Adrenal gland (tissue), 5 donors: ENCODE data around the gene APOLD1.

Experiments used
- CTCF ChIP-seq, 6 experiments: fragments of 450-650 bp in 4 of 6; fragments of 200-600 bp in 2 of 6; sonication (generic) in 1 of 6; IDR thresholded peaks; 1 replicate in 5 of 6; 2 replicates in 1 of 6; pipeline versions ENCODE4 v1.5.1 to v1.8.0; 2016 to 2021; ENCODE audit warnings: antibody characterized with exemption in 6 of 6, mild to moderate bottlenecking in 2 of 6, moderate library complexity in 1 of 6
- POLR2A ChIP-seq, 2 donors: fragments of 450-650 bp; IDR thresholded peaks; one replicate each; pipeline ENCODE4 v1.6.1; 2017; ENCODE audit warnings: antibody characterized with exemption in 2 of 2, mild to moderate bottlenecking in 2 of 2, moderate library complexity in 1 of 2
- donor health status: DM: no; HTN: no; CAD: no.

- TF ChIP-seq CTCF (IDR thresholded peaks at IDR 0.05) (no peak), POLR2A (IDR thresholded peaks at IDR 0.05) (no peak)
Observed at GRCh38 chr12:12810553-12811021, 25.1 kb downstream of the APOLD1 start.
